Mesangial cell (primary cell): Measurements from ENCODE around the gene ARHGAP42. TPM values are rescaled to one million over a fixed set of nuclear protein-coding genes. Genes with fewer than 3 reads are reported as not detected.

Source experiments
- total RNA-seq: library from RNA; depleted of rRNA; stranded (reverse); fragments of >200 nt; gene quantifications from 2 replicates; pipeline ENCODE4 v1.2.3, GENCODE V29; 2015

Gene ARHGAP42
- total RNA-seq = 21.7 and 27.5 TPM in 2 replicates

GRCh38 chr11:100687054-100687629 is at the start of gene ARHGAP42:
Gene ARHGAP42 (plus strand): TSS chr11:100687288. CDS start chr11:100687679, 391 bp downstream.

